HG03460 (cell line): ENCODE results near the gene EML5.

Experiments
- ATAC-seq: cut with Tn5 transposase; IDR thresholded peaks from one replicate; pipeline ENCODE4 v1.9.1; 2021; ENCODE audit not compliant: unreplicated experiment

Gene EML5

DNA sequence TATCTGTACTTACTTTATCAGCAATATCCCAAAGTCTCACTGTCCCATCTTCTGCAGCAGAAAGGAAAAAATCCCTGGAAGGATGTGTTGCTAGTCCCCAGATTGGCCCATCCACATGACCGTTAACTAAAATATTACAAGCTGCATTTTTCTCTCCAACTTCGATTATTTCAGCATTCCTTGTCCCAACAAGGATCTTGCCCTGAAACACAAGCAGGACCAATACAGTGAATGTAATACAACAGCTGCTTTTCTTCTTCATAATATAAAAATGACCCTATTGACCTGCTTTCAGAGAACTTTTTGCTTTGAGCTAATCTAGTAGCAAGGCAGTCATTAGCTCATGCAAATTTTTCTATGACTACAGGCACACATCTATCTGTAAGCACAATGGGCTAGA lies 171.7 kb downstream of the EML5 start:
- no peak for ATAC-seq

DNA sequence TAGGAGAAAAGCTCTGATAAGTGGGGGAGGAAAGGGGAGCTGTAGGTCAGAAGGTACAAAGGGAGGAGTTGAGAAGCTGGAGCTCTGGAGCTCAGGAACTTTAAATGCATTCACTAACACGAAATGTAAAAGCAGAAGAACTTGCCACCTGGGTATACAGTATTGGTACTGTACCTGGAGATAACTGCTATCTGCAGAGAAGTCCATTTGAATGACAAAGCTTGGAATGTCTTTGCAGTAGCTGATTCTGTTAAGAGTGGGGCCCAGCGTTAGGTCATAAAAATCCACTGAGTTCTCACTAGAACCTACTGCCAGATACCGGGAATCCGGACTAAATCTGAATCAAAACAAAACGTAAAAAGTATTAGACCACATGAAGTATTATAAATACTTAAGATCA lies 174.3 kb downstream of the EML5 start:
- no peak for ATAC-seq

DNA sequence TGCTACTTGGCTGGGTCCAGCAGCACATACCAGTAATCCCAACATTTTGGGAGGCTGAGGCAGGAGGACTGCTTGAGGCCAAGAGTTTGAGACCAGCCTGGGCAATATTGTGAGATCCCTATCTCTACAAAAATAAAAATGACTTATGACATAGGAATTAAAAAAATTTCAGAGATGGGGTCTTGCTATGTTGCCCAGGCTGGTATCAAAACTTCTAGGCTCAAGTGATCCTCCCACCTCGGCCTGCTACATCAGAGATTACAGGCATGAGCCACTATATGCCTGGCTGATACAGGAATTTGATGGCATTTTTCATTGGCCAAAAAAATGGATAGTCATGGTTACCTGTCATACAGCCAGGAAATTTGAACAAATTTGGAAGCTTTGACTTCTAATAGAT lies 175.3 kb downstream of the EML5 start:
- no peak for ATAC-seq

DNA sequence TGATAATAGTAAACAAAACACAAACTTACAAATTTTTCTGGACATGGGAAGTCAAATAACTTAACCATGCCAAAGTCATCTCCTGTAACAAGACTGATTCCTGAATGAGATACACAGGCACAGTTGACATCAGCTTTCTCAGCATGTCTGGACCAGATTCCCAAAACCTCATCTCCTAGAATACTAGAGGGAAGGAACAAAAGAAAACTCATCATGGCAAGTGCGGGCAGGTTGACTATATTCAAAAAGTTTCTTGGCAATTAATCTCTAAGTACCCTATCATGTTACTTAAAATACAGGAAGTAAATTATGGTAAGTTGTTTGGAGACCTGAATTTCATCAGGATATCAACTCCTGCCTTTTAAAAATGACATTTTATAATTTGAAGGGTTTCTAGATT lies 176.1 kb downstream of the EML5 start:
- no peak for ATAC-seq

DNA sequence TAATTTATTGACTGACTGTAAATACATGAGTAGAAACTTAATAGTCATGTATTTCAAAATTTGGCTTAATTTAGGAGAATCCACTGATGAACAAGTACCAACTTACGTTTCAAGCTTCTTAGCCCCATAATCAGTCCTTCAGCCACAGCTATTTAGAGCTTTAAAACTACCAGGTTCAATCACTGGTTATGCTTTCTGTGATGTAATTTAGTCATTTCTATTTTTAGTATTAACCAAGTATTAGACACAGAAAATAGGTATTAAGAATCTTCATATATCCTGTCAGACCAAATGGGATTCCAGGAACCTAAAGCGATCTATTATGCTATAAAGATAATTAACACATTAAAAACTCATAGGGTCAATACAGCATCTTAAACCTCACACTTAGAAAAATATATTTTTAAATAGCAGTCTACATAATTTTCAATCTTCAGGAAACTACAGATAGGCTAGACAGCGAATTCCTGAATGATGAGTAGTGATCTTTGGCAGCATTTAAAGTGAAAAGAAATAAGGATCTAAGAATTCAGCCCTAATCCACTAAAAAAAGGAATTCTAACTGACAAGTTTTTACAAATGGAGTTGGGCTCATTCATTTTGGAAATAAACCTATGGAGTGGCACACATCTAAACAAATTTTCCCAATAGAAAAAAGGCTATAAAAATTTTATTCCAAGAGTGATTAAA lies 178.4 kb downstream of the EML5 start:
- ATAC-seq: no peak

DNA sequence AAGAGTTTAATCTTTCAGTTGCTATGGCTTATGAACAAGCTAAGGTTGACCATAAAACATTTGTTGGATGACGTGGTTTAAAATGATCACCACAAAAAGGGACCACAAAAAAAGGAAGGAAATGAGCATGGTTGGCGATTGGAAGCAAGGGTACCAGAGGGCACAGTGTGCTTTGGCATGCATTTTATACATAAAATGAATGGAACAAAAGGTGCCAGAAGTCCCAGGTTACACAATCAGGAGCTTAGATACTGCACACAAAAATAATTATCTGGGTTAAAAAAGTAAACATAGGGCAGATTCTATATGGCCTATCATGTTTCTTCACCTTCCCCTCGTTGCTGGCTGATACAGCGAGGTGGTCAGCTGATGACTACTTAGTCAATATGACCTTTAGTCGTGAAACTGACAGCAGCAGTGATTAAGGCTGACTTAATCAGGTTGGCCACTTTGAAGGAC lies 179.2 kb downstream of the EML5 start:
- ATAC-seq: no peak

DNA sequence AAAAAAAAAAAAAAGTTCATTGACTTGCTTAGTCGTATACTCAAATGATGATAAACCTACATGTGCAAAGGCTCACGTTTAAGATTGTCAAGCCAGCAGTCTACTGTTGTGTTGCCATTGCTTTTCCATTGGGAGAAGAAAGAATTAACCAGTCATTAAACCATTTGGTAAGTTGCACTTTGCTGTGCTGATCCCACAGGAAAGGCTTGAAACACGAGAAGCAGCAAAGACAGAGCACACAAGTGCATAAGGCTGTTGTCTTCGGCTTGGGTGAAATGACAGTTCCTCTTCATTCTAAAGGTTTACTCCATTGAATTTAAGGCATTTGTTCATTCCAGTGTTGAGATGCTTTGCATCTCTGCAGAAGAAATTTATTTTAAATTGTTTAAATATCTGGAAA lies 179.8 kb downstream of the EML5 start:
- no peak for ATAC-seq

DNA sequence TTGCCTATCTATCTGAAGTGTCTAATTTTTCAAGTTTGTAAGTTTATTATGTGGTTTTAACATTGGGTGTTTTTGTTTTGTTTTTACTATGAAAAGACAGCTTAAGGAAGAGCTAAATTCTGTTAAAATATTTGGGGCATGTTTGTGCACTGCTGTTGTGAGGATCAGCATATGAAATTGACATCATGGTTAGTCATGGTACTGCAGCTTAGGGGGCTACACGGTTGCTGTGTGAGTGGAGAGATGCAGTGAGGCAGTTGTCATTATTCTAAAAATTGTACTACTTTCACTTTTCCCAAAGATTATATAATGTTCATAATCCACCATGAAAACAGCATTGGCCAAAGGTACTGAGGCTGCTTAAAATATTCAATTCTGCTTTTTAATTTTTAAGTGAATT lies 180.9 kb downstream of the EML5 start:
- no peak for ATAC-seq

DNA sequence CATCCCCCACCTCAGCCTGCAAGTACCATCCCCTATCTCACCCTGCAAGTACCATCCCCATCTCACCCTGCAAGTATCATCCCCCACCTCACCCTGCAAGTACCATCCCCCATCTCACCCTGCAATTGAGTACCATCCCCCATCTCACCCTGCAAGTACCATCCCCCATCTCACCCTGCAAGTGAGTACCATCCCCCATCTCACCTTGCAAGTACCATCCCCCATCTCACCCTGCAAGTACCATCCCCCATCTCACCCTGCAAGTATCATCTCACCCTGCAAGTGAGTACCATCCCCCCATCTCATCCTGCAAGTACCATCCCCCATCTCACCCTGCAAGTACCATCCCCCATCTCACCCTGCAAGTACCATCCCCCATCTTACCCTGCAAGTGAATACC lies 184.9 kb downstream of the EML5 start:
- ATAC-seq: no peak

DNA sequence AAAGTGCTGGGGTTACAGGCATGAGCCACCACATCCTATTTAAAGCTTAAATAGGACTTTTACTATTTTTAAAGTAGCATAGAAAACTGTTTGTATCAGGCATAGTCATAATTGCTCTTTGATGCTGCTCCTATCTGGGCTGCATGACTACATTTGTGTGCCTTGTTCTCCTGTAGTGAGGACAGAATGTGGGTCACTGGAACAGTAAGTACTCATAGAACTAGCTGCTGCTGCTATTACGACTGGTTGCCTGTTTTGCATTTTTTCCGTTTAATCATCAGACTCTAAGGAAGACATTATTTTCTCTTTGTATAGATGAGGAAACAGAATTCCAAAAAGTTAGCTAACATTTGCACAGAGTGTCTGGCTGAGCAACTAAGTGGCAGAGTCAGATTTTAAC lies 187.2 kb downstream of the EML5 start:
- no peak for ATAC-seq

DNA sequence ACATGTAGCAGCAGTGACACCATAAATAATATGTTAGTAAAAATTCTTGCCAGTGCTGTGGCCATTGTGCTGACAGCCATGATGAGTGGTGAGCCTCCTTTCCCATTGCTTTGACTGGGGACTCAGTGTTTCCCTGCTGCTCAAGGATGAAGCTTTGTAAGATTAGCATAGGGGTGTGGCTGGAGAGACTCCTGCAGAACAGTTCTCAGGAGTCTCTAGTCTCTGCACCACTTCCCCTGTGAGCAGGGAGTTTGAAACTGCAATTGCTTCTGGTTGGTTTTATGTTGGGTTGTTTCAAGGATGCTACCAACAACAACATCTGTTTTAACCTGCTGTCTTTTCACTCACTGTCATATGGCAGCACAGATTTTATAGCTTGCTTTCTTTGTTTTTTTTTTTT lies 188.5 kb downstream of the EML5 start:
- no peak for ATAC-seq

DNA sequence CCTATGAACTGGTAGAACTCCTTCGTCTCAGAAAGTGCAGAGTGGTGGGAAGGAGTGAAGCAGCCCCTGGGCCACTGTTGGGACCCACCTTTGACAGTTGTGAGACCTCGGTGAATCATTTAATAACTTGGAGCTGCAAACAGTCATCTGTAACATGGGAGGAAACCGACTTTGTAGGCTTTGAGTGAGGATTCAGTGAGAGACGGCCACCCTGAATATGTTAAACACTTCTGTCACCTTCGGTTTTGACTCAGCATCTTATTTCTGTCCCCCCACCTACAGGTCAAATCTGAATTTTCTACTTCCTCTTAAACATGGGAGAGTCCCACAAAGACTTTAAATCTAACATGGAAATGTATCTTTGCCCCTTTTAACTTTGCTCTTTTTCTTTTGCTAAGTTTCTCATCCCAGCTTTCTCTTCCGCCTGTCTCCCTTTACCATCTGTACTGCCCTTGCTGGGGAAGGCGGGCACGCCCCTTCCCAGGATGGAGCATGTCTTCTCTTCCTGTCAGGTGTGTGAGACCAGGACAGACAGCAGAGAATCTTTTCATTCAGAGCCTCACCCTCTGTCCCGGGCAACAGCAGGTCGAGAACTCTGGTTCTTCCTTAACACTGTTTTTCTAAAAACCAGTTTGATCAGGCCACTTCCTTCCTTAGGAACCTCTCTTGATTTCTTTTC lies 192.9 kb downstream of the EML5 start:
- ATAC-seq: peak; percentile 94

DNA sequence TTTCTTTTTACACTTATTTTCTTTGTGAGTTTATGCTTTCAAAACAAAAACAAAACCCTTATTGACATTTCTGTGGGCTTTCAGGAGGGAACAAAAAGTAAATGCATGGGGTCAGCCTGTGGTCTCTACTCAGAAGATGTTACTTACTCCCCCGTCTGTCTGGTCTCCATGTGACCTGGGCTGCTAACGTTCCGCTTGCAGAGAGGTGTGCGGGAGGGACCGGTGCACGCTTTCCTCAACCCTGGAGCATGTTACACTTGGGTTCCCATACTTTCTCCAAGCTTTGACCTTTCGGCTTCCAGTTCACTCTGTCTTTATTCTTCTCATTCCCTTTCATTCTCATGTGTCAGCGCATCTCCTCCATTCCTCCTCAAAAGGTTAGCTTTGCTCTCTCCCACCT lies 193.4 kb downstream of the EML5 start:
- peak; percentile 12 for ATAC-seq

DNA sequence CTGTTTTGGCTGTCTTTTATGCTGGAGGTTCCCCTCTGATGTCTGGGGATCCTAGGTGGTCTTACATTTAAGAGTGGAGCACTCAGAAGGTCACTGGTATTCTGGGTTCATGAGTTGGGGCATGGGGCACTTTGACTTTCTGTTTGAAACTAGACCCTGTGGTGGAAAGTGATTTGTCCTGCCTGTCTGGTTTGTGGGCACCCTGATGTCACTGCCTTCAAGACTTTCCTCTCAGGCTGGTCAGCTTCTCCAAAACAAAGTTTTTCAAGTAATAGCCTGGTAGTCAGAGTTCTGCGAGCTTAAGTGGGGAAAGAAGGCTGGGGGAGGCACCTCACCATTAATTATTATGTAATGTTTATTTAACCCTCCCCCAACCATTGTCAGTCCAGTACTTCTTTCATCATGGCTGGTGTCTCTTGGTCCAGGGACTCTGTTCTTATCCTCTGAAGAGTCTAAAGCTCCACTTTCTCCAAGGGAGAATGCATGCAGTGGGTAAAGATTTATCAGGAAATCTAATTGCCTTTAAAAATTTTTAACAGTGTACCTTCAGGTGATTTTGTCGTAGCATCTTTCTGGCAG lies 194.6 kb downstream of the EML5 start:
- no peak for ATAC-seq

DNA sequence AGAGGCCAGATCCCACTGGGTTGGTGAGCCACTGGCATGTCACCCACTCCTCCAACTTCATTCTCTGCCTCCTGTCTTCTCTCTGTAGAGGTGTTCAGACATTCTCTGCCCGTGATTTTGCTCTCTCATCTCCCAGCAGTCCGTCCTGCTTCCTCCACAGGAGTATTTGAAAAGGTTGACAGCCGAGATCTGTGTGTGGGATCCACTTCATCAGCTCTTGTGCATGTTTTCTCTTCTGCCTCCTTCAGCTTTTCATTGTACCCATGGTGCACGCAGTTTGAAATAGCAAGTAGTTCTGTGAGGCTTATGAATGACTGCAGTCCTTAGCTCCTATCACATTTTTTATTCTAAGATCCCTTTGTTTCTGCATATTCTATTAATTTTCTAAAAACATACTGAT lies 195.2 kb downstream of the EML5 start:
- ATAC-seq: no peak

DNA sequence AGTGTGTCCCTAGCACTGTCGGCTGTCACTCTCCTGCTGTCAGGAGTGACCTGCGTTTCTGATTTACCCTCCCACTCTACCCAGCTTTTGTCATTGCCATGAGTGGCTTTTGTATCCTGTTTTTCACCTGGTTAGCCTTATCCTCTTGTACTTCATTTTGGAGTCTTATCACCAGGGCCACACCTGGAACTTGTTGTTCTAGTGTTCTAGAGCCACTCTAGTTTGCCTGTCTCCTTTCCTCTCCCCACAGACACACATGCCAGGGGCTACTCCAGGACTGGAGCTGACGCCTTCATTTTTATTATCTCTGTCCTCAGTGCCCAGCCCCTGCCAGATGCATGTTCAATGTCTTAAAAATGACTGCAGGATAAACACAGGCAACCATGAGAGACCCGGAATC lies 195.7 kb downstream of the EML5 start:
- no peak for ATAC-seq

DNA sequence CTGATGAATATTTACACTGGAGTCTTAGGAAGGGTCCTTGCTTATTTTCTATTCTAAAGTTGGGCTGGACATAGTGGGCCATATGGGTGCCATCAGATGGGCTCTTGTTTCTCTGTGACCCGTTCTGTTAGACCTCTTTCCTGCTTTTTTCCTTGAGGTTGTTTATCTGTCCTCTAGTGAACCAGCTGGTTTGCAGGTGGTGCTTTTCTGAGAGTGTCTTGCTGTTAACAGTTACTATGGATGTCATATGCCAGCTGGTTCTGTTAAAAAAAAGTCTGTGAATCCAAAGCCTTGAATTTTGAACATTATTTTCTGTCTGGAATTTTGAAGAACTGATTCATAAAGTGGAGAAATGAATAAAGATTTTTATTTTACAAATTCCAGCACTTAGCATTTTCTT lies 200.7 kb downstream of the EML5 start:
- ATAC-seq: no peak

DNA sequence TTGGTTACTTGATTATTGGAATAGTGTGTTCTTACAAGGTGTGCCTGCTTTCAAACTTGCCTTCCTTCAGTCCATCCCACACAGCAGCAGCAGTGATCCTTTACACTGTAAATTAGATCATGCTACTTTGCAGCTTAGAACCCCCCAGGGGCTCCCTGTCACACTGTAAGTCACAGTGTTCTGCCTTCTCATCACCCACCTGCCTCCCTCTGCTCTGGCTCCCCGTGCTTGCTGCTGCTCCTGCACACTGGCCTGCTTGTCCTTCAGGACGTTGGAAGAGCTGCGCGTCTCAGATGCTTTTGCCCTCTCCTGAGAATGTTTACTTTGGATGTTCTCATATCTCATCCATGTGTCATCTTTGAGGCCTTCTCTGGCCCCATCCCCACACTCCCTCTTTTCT lies 202.6 kb downstream of the EML5 start:
- ATAC-seq: no peak

DNA sequence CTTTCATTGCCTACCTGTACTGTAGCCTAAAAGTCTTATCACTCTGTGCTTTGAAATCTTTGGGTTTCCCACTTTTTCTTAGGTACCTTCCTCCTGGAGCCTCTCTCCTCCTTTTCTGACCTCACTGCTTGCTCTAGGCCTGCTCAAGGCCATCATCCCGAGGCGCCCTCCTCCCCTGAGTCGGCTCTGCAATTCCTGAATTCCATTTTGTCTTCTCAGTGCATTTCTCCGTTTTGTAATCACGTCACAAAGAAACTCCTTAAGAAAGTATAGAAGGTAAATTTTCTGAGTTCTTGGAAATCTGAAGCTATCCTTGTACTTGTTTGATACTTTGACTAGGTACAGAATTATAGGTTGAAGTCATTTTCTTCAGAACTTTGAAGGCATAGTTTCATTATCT lies 204.7 kb downstream of the EML5 start:
- ATAC-seq: no peak

DNA sequence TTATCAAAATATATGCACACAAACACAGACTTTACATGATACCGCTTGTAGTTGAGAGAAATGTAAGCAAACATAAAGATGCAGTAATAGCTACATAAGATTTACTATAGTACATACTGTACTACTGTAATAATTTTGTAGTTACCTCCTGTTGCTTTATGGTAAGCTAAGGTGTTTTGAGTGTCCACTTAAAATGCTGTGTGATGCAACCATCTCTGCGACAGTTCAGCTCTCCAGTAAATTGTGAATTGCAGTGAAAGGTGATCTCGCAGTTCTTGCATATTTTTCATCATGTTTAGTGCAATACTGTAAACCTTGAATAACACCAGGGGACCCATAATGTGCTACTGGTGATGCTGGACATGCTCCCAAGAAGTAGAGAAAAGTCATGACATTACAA lies 208.3 kb downstream of the EML5 start:
- no peak for ATAC-seq

DNA sequence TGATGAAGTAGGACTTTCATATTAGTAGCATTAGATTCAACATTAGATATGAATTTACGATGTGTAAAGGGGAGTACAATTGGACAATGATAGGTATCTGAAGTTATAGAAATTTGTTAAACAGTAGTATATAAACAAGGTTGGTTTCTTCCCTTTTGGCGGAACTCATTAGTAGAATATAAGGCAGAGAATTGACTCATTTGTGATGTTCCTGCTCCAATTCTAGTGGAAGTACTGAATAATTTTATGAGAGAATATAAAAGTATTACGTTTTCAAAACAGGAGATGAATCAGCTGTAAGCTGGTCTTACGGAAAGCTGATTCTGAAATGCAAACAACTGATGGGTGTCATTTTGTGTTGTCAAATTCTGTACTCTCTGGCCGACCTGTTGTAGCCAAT lies 216.5 kb downstream of the EML5 start:
- no peak for ATAC-seq

DNA sequence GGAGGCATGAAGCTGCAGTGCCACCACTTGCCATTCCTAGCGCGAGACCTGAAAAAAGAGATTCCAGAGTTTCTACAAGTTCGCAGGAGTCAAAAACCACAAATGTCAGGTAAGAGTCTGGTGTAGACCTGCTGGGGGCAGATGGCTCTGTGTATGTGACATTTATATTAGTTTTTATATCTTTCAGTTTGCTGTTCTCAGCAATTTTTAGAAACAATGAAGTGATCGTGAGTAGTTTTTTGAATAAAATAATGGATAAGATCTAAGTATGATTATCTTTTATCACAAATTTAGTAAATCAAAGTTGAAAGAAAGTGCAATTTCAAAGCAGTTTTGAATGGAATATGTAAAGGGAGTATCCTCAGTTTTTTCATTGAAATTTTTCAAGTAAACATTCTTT lies 220.6 kb downstream of the EML5 start:
- ATAC-seq: no peak

DNA sequence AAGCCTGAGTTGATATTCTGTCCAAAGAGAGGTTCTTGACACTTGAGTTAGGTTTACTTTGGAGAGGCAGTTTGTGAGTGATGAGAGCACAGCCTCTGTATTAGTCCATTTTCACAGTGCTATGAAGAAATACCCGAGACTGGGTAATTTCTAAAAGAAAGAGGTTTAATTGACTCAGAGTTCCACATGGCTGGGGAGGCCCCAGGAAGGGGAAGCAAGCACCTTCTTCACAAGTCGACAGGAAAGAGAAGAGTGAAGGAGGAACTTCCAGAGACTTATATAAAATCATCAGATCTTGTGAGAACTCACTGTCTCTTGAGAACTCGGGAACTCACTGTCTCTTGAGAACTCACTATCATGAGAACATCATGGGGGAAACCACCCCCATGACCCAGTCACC lies 224.6 kb downstream of the EML5 start:
- no peak for ATAC-seq
